ENCODE data around the gene AKAP6.

GRCh38 chr14:32611752-32612151 lies 282.7 kb downstream of the AKAP6 start:
- TF ChIP-seq RCOR1 (conservative IDR thresholded peaks at IDR 0.05; ENCODE audit: low read depth, low read length) (no peak), RFX5 (IDR thresholded peaks at IDR 0.05; ENCODE audit: low read depth, low read length) (no peak), EP300 (IDR thresholded peaks at IDR 0.05; ENCODE audit: borderline replicate concordance in 1 of 2, control insufficient read depth in 1 of 2, low read depth in 2 of 2, low read length in 2 of 2) (no peak), CTCF (IDR thresholded peaks at IDR 0.05 in 2 of 3, conservative IDR thresholded peaks at IDR 0.05 in 1 of 3; ENCODE audit: control insufficient read depth in 2 of 3, extremely low read depth in 1 of 3, insufficient read depth in 1 of 3, low read depth in 3 of 3, low read length in 3 of 3) (no peak), ZNF274 (IDR thresholded peaks at IDR 0.05; ENCODE audit: insufficient read depth, insufficient read length) (no peak), PRDM15 (CRISPR knock-in tag; IDR thresholded peaks at IDR 0.05) (no peak), ESRRA (IDR thresholded peaks at IDR 0.05; ENCODE audit: low read length) (no peak), MEF2B (IDR thresholded peaks at IDR 0.05; ENCODE audit: partially characterized antibody, poor library complexity, severe bottlenecking) (no peak), YY1 (IDR thresholded peaks at IDR 0.05; ENCODE audit: low read depth, low read length) (no peak), ZBTB11 (CRISPR knock-in tag; IDR thresholded peaks at IDR 0.05) (no peak), POLR2AphosphoS5 (IDR thresholded peaks at IDR 0.05; ENCODE audit: low read length) (no peak)
